Measurements from ENCODE around the gene NR6A1.

DNA sequence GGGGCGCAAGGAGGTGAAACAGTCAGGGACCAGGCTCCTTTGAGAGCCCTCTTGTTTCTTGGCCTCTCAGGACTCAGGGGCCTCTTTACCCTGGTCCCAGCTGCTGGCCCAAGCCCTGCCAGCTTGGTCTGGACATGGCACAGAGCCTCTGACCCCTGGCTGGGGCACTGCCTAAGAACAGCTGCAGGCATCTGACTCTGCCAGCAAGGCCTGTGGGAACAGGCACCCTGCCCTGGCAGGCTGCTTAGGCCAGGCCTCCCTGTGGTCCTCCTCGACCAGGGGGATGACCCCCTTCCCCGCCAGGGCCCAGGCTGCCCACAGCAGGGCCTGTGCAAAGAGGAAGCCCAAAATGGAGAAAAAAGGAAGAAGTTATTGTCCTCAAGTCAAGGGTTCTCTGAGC lies 31.3 kb upstream of the NR6A1 start:
- TF ChIP-seq, protein P1, sequence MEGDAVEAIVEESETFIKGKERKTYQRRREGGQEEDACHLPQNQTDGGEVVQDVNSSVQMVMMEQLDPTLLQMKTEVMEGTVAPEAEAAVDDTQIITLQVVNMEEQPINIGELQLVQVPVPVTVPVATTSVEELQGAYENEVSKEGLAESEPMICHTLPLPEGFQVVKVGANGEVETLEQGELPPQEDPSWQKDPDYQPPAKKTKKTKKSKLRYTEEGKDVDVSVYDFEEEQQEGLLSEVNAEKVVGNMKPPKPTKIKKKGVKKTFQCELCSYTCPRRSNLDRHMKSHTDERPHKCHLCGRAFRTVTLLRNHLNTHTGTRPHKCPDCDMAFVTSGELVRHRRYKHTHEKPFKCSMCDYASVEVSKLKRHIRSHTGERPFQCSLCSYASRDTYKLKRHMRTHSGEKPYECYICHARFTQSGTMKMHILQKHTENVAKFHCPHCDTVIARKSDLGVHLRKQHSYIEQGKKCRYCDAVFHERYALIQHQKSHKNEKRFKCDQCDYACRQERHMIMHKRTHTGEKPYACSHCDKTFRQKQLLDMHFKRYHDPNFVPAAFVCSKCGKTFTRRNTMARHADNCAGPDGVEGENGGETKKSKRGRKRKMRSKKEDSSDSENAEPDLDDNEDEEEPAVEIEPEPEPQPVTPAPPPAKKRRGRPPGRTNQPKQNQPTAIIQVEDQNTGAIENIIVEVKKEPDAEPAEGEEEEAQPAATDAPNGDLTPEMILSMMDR (IDR thresholded peaks at IDR 0.05; ENCODE audit: insufficient read depth, low read length, poor library complexity, severe bottlenecking) = no peak
- no peak for TF ChIP-seq EZH2phosphoT487 (conservative IDR thresholded peaks at IDR 0.05; ENCODE audit: low read length)
